GM20000 (cell line): Measurements from ENCODE around the gene ZFTA.
"Not testable (repeated sequence)": the region's sequence is repeated elsewhere in the genome, so short reads cannot be mapped to it uniquely, and the experiment has no call there.

ENCODE experiments used
- DNase-seq: peaks from one replicate; pipeline ENCODE4 v3.0.0; 2012; ENCODE audit warnings: low spot score
- TF ChIP-seq, protein P1 (sequence below): IDR thresholded peaks from 2 replicates; pipeline ENCODE4 v1.5.1; 2012; ENCODE audit warnings: mild to moderate bottlenecking, control low read depth; ENCODE audit errors: extremely low read depth, missing control alignments

ZFTA gene

DNA sequence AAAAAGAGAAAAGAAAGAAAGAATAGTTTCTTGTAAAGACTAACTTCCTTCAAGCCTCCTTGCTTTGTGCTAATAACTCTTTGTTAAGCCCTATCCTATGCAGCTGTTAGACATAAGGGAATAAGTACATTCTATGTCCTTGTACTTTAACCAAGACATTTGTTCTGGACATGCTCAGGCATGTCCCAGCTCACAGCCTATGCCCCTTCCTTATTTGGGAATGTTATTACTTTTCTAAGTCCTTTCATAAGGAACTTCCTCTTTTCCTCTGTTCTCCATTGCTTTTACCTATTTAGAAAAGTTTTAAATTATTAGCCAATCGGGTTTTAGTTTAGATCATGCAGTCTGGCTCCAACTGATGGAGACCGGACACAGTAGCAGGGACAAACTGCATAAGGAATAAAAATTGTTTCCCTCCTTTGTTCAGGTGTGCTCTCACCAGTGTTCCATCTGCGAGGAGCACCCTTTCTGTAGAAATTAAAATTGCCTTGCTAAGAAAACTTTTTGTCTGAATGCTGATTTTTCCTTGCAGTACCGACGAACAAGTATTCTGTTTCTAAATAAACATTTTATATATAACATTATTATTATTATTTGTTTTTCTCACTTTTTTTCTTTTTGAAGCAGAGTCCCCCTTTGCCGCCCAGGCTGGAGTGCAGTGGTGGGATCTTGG, 23.1 kb upstream of the ZFTA start:
- DNase-seq, result no peak
- TF ChIP-seq, protein P1, sequence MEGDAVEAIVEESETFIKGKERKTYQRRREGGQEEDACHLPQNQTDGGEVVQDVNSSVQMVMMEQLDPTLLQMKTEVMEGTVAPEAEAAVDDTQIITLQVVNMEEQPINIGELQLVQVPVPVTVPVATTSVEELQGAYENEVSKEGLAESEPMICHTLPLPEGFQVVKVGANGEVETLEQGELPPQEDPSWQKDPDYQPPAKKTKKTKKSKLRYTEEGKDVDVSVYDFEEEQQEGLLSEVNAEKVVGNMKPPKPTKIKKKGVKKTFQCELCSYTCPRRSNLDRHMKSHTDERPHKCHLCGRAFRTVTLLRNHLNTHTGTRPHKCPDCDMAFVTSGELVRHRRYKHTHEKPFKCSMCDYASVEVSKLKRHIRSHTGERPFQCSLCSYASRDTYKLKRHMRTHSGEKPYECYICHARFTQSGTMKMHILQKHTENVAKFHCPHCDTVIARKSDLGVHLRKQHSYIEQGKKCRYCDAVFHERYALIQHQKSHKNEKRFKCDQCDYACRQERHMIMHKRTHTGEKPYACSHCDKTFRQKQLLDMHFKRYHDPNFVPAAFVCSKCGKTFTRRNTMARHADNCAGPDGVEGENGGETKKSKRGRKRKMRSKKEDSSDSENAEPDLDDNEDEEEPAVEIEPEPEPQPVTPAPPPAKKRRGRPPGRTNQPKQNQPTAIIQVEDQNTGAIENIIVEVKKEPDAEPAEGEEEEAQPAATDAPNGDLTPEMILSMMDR, result no peak

DNA sequence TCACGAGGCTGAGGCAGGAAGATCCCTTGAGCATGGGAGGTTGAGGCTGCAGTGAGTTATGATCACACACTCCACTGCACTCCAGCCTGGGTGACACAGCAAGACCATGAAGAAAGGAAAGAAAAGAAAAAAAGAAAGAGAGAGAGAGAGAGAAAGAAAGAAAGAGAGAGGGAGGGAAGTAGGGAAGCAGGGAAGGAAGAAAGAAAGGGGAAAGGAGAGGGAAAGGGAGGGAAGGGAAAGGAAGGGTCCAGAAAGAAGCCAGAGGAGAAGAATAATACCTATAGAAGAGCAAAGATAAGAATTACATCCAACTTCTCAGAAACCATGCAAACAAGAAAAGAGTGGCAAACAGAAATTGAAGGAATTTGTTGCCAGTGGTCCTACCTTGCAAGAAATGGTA, 17.2 kb upstream of the ZFTA start:
- TF ChIP-seq, protein P1, result no peak
- no peak for DNase-seq

DNA sequence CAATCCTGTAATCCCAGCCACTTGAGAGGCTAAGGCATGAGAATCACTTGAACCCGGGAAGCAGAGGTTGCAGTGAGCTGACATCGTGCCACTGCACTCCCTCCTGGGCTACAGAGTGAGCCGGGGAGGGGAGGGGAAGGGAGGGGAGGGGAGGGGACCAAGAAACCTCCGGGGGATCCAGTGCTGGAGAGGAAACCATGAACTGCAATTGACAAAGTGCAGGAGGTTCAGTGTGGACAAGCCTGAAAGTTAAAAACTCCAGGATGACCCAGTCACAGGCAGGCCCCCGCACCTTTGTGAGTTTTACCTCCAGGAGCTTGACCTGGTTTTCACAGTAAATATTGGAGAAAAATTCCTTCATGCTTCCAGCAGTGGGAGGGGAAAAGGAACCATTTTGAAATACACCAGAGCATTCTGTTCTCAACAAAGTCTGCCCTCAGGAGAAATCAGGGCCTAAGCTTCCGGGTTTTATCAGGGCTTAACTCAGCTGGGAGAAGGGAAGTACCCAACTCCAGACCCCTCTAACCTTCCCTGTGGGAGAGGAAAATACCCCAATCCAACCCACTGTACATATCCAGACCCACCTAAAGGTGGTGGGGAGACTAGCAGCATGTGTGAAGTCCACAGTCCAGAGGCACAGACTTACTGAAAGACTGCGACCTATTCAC, 15.5 kb upstream of the ZFTA start:
- TF ChIP-seq, protein P1, result no peak
- no peak for DNase-seq

DNA sequence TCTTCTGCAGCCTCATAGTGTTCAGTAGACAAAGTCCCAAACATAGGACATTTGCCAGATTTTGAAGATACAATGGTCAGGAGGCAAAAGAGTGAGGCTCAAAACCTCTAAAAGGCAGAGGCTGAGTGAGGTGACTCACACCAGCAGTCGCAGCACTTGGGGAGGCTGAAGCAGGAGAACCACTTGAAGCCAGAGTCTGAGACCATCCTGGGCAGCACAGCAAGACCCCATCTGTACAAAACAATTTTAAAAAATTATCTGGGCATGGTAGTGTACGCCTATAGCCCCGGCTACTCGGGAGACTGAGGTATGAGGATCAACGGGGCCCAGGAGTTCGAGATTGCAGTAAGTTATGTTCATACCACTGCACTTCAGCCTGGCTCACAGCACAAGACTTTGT, 14.2 kb upstream of the ZFTA start:
- no peak for DNase-seq
- TF ChIP-seq, protein P1, result no peak

DNA sequence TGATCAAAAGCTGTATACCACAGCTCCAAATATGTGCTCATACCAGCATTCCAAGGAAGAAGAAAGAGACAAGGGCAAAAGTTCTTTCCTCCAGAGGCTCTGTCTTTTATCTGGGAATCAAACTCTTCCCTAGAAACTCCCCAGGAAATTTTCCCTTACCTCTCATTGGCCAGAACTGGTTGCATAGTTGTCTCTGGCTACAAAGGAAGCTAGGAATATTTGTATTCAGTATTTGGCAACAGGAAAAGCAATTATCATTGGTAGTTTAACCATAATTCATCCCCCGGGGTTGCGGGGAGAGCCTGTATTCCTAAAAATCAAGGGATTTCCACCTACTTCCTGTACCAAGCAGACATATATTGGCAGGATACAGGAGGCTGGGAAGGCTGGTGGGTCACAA, 10.5 kb upstream of the ZFTA start:
- TF ChIP-seq, protein P1, result no peak
- DNase-seq, result no peak

DNA sequence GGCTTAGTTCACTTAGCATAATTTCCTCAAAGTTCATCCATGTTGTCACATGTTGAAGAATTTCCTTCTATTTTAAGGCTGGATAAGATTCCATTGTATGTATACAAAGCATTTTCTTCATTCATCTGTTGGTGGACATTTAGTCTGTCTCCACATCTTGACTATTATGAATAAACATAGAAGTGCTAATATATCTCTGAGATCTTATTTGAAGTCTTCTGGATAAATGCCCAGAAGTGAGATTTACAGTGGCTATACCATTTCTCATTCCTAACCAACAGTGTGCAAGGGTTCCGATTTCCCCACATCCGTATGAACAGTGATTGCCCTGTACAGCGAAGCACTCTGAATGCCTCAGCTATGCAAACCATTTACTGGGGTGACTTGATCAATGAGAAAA, 6.6 kb upstream of the ZFTA start:
- no peak for DNase-seq
- TF ChIP-seq, protein P1, result no peak

DNA sequence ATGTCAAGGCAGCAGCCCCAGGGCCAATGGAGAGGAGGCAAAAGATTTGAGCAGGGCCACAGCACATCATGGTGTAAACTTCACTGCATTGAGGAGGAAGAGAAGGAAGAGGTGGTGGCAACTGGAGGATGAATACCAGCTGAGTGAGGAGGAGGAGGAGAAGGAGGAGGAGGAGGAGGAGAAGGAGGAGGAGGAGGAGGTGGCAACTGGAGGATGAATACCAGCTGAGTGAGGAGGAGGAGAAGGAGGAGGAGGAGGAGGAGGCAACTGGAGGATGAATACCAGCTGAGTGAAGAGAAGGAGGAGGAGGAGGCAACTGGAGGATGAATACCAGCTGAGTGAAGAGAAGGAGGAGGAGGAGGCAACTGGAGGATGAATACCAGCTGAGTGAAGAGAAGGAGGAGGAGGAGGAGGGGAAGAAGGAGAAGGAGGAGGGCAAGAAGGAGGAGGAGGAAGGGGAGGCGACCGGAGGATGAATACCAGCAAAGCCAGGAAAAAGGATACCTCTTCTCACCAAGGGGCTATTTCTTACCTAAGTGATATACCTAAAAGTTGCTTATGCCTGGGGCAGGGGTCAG, 3.3 kb upstream of the ZFTA start:
- not testable (repeated sequence) for DNase-seq

DNA sequence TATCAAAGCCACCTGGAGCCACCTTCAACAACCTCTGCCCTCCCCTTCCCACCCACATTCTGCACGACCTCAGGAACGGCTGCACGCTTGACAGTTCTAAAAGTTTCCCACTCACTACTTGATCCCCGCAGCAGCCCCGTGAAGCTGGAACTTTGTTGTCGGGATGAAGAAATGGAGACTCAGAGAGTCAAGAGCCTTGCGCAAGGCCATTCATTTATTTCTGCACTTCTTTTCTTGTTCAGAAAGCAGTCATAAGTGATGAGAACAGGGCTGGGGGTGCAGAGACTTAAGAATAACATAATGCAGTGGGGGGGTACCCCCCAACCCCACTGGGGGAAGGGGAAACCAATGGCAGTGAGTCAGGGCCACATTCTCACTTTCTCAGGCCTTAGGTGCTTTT, 2.2 kb upstream of the ZFTA start:
- TF ChIP-seq, protein P1, result no peak
- DNase-seq, result no peak
